ENCODE measurements around the gene DOCK2.

Gene DOCK2

GRCh38 chr5:170000155-170000554 lies 363.1 kb downstream of the DOCK2 start:
- DNase-seq: no peak

- no peak for DNase-seq
Observed at GRCh38 chr5:170006021-170006420, 368.9 kb downstream of the DOCK2 start.

- DNase-seq: no peak
Observed at GRCh38 chr5:170008376-170008775, 371.3 kb downstream of the DOCK2 start.

- no peak for DNase-seq
Observed at GRCh38 chr5:170010595-170010994, 373.5 kb downstream of the DOCK2 start.

GRCh38 chr5:170011751-170012150 lies 374.7 kb downstream of the DOCK2 start:
- DNase-seq: no peak

GRCh38 chr5:170012622-170013021 lies 375.5 kb downstream of the DOCK2 start:
- DNase-seq: no peak

GRCh38 chr5:170020423-170020822 lies 383.3 kb downstream of the DOCK2 start:
- DNase-seq: no peak

- DNase-seq: no peak
Observed at GRCh38 chr5:170021506-170021905, 384.4 kb downstream of the DOCK2 start.

- DNase-seq: no peak
Observed at GRCh38 chr5:170025853-170026252, 388.8 kb downstream of the DOCK2 start.

- DNase-seq: no peak
Observed at GRCh38 chr5:170028124-170028523, 391.0 kb downstream of the DOCK2 start.

- no peak for DNase-seq
Observed at GRCh38 chr5:170034231-170034630, 397.2 kb downstream of the DOCK2 start.

- no peak for DNase-seq
Observed at GRCh38 chr5:170038241-170038640, 401.2 kb downstream of the DOCK2 start.

GRCh38 chr5:170039830-170040229 lies 402.8 kb downstream of the DOCK2 start:
- no peak for DNase-seq

- no peak for DNase-seq
Observed at GRCh38 chr5:170046241-170046640, 409.2 kb downstream of the DOCK2 start.

GRCh38 chr5:170049713-170050112 lies 412.6 kb downstream of the DOCK2 start:
- DNase-seq: no peak

GRCh38 chr5:170053896-170054295 lies 416.8 kb downstream of the DOCK2 start:
- DNase-seq: no peak

- no peak for DNase-seq
Observed at GRCh38 chr5:170055606-170056005, 418.5 kb downstream of the DOCK2 start.

- DNase-seq: no peak
Observed at GRCh38 chr5:170056561-170057267, 419.6 kb downstream of the DOCK2 start.

- DNase-seq: no peak
Observed at GRCh38 chr5:170057311-170057710, 420.2 kb downstream of the DOCK2 start.

GRCh38 chr5:170059221-170059620 lies 422.1 kb downstream of the DOCK2 start:
- no peak for DNase-seq

- DNase-seq: no peak
Observed at GRCh38 chr5:170067152-170067551, 430.1 kb downstream of the DOCK2 start.

- DNase-seq: no peak
Observed at GRCh38 chr5:170067574-170068170, 430.6 kb downstream of the DOCK2 start.

- DNase-seq: no peak
Observed at GRCh38 chr5:170069512-170069911, 432.4 kb downstream of the DOCK2 start.

- DNase-seq: no peak
Observed at GRCh38 chr5:170070556-170071412, 433.7 kb downstream of the DOCK2 start.
